Endothelial cell of umbilical vein (primary cell): Measurements from ENCODE around the gene NEDD9. TPM values are rescaled to one million over a fixed set of nuclear protein-coding genes. Genes with fewer than 3 reads are reported as not detected.

Experiments
- BruUV-seq: library from RNA; stranded (reverse); fragments of 400-500 nt; replicated peaks from 2 replicates; lab custom pipeline; 2021; lab: Mats Ljungman, UMichigan
- CTCF ChIA-PET: fragments of 300-600, 350-600 bp; sonication (Branson Sonifier 250); formaldehyde crosslinking; loops from one replicate; lab custom pipeline; 2021; ENCODE audit warnings: antibody characterized with exemption, inconsistent platforms; lab: Charles Lee
- POLR2A ChIA-PET: fragments of 300-600, 350-600 bp; sonication (Branson Sonifier 250); formaldehyde crosslinking; loops from one replicate; lab custom pipeline; 2021; ENCODE audit warnings: antibody characterized with exemption, inconsistent platforms; lab: Charles Lee
- DNase-seq: peaks from one replicate; pipeline ENCODE4 v3.0.0-alpha.2; 2011; ENCODE audit warnings: low read depth, low spot score
- FAIRE-seq: peaks from 2 replicates; lab custom pipeline; 2011; peaks lifted over from hg19 to GRCh38; lab: Jason Lieb, UNC
- H2AFZ ChIP-seq: 2 replicates; pipeline ENCODE4 v1.6.0; 2012; ENCODE audit warnings: low read depth, low read length, control low read depth, inconsistent platforms
- H3K27ac ChIP-seq: 2 replicates; pipeline ENCODE4 v1.5.1; 2011; ENCODE audit warnings: low read depth, mild to moderate bottlenecking, control low read depth, low read length, moderate library complexity; ENCODE audit not compliant: insufficient read depth
- H3K27me3 ChIP-seq, 2 experiments: 2 replicates each; pipeline versions ENCODE4 v1.6.0 to v1.6.1; 2011; ENCODE audit warnings: low read length in 2 of 2, mixed read lengths in 1 of 2; ENCODE audit not compliant: control insufficient read depth in 2 of 2, insufficient read depth in 2 of 2
- H3K36me3 ChIP-seq, 2 experiments: 2 replicates in 1 of 2; 3 replicates in 1 of 2; pipeline ENCODE4 v1.5.1; 2011; ENCODE audit warnings: low read length in 2 of 2, mild to moderate bottlenecking in 1 of 2, moderate library complexity in 1 of 2; ENCODE audit not compliant: control insufficient read depth in 2 of 2, insufficient read depth in 2 of 2; ENCODE audit errors: extremely low read depth in 1 of 2
- H3K4me1 ChIP-seq: 3 replicates; pipeline ENCODE4 v1.5.1; 2011; ENCODE audit warnings: mild to moderate bottlenecking, low read length; ENCODE audit not compliant: control insufficient read depth, insufficient read depth; ENCODE audit errors: extremely low read depth
- H3K4me2 ChIP-seq: 2 replicates; pipeline ENCODE4 v1.6.1; 2011; ENCODE audit warnings: low read length, control low read depth, mixed read lengths; ENCODE audit not compliant: insufficient read depth
- H3K4me3 ChIP-seq, 3 experiments: fragments of 200-600 bp in 1 of 3; sonication (generic), shearing (Covaris generic) in 1 of 3; replicated peaks in 1 of 3; 2 replicates each; pipeline ENCODE4 v1.5.1; 2011 to 2016; ENCODE audit warnings: control low read depth in 3 of 3, low read length in 3 of 3, mild to moderate bottlenecking in 2 of 3, inconsistent platforms in 1 of 3, low read depth in 1 of 3, moderate library complexity in 1 of 3; ENCODE audit not compliant: insufficient read depth in 1 of 3
- H3K79me2 ChIP-seq: 2 replicates; pipeline ENCODE4 v1.6.0; 2012; ENCODE audit warnings: low read length, inconsistent platforms; ENCODE audit not compliant: control insufficient read depth, insufficient read depth
- H3K9ac ChIP-seq: replicated peaks from 2 replicates; pipeline ENCODE3; 2011; ENCODE audit warnings: low read length, control low read depth; ENCODE audit not compliant: insufficient read depth; ENCODE audit errors: extremely low read depth
- H3K9me1 ChIP-seq: replicated peaks from 3 replicates; pipeline ENCODE4 v1.6.0; 2011; ENCODE audit warnings: mild to moderate bottlenecking, low read length; ENCODE audit not compliant: control insufficient read depth, insufficient read depth; ENCODE audit errors: extremely low read depth
- H3K9me3 ChIP-seq: replicated peaks from 2 replicates; pipeline ENCODE4 v1.5.1; 2012; ENCODE audit warnings: low read length, inconsistent platforms; ENCODE audit not compliant: control insufficient read depth, insufficient read depth
- H4K20me1 ChIP-seq: replicated peaks from 2 replicates; pipeline ENCODE3; 2011; ENCODE audit warnings: mild to moderate bottlenecking, low read length; ENCODE audit not compliant: control insufficient read depth, insufficient read depth; ENCODE audit errors: extremely low read depth
- EZH2 ChIP-seq: IDR thresholded peaks from 2 replicates; pipeline ENCODE4 v1.6.1; 2012; ENCODE audit warnings: borderline replicate concordance, low read depth, mild to moderate bottlenecking, moderate library complexity, low read length, inconsistent platforms; ENCODE audit not compliant: severe bottlenecking
- FOS ChIP-seq: IDR thresholded peaks from 2 replicates; pipeline ENCODE4 v1.6.1; 2011; ENCODE audit warnings: mild to moderate bottlenecking, low read length, moderate library complexity, borderline replicate concordance; ENCODE audit not compliant: insufficient read depth
- GATA2 ChIP-seq: IDR thresholded peaks from 2 replicates; pipeline ENCODE4 v1.7.0; 2011; ENCODE audit warnings: low read depth, mild to moderate bottlenecking, moderate library complexity, mixed read lengths, low read length; ENCODE audit not compliant: insufficient read length, insufficient read depth
- JUN ChIP-seq: IDR thresholded peaks from 2 replicates; pipeline ENCODE4 v1.6.1; 2011; ENCODE audit warnings: borderline replicate concordance, low read depth; ENCODE audit not compliant: insufficient read length, insufficient read depth
- MYC ChIP-seq: IDR thresholded peaks from one replicate; pipeline ENCODE4 v1.6.1; 2011; ENCODE audit warnings: mild to moderate bottlenecking, low read depth, low read length
- POLR2A ChIP-seq: IDR thresholded peaks from 2 replicates; pipeline ENCODE4 v1.6.1; 2012; ENCODE audit warnings: low read depth, mild to moderate bottlenecking, control low read depth, low read length
- POLR2AphosphoS5 ChIP-seq: IDR thresholded peaks from 2 replicates; pipeline ENCODE4 v1.6.1; 2012; ENCODE audit warnings: low read depth, mild to moderate bottlenecking, control low read depth, low read length, moderate library complexity; ENCODE audit not compliant: insufficient read depth
- dilution Hi-C: fragments of 300-500 bp; cut with MboI; formaldehyde crosslinking; loops from one replicate; pipeline ENCODE4 v1.15.0; 2019; ENCODE audit warnings: low sequenced_read_pairs; ENCODE audit not compliant: extremely low pct_ligation_motif_present
- intact Hi-C: fragments of 100-400 bp; cut with micrococcal nuclease; formaldehyde crosslinking; loops from one replicate; pipeline ENCODE4 v1.10.0; 2022
- polyA plus RNA-seq, 4 experiments: library from polyadenylated mRNA; depleted of rRNA in 3 of 4; stranded (reverse) in 3 of 4; unstranded in 1 of 4; fragments of >200 nt; gene quantifications; 2 replicates each; pipeline versions ENCODE4 v1.2.1 to v1.2.3, GENCODE V29; 2011 to 2012; ENCODE audit warnings: missing spikeins in 1 of 4
- total RNA-seq: library from RNA; stranded (reverse); gene quantifications from 2 replicates; pipeline ENCODE4 v1.2.3, GENCODE V29; 2021
- TF ChIP-seq, protein P1 (sequence below), 2 donors: IDR thresholded peaks; 1 replicate in 1 of 2; 2 replicates in 1 of 2; pipeline ENCODE4 v1.5.1; 2011; ENCODE audit warnings: low read length in 2 of 2, mild to moderate bottlenecking in 2 of 2, moderate library complexity in 2 of 2, control low read depth in 1 of 2, inconsistent platforms in 1 of 2, low read depth in 1 of 2; ENCODE audit not compliant: insufficient read depth in 1 of 2; ENCODE audit errors: extremely low read depth in 1 of 2
- TF ChIP-seq, protein P2 (sequence below): IDR thresholded peaks from 2 replicates; pipeline ENCODE4 v1.6.1; 2011; ENCODE audit not compliant: insufficient read depth, insufficient read length

NEDD9 gene
- total and polyA plus RNA-seq, 2 donors (not counting 3 experiments of a cell fraction or from before 2014, with no cell fraction given), result 55.2 to 61.0 TPM

DNA sequence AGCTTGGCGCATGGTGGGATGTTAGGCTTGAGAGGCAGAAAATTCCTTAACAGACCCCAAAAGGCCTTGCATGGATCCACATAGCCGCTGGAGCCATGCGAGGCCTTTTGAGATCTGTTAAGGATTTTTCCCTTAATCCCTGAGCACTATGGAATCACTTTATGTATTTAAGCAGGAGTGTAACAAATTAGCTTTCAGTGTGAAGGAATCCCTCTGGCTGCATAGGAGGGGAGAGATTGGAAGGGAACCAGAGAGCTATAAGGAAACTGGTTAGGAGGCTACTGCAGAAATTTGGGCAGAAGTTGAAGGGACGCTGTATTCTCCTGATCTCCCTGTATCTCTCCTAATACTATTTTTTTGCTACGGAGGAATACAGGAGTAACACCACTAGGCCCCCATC is 23.1 kb upstream of the NEDD9 start:
- FAIRE-seq (no peak), DNase-seq (no peak)
- Histone ChIP-seq H3K4me2 (no peak overlapping the region), H3K79me2 (no peaks in the 10 kb centered on the region), H3K9ac (no peak overlapping the region), H3K9me3 (no peaks in the 10 kb centered on the region), H3K36me3 (no peaks in the 10 kb centered on the region), H3K9me1 (no peaks in the 10 kb centered on the region), H3K27me3 (no peaks in the 10 kb centered on the region), H3K27ac (no peak overlapping the region), H3K4me3 (no peak overlapping the region), H3K4me1 (peaks cover 22% of the 10 kb centered on the region), H4K20me1 (no peaks in the 10 kb centered on the region), H2AFZ (no peak overlapping the region)
- ChIA-PET POLR2A (no interaction called here), CTCF (no interaction called here)
- dilution Hi-C loops, result no loop called here
- intact Hi-C loops, result no loop called here
- TF ChIP-seq JUN, result no peak
- no peak for TF ChIP-seq POLR2A
- TF ChIP-seq GATA2, result no peak
- TF ChIP-seq MYC, result no peak
- TF ChIP-seq EZH2, result no peak
- TF ChIP-seq, protein P1, sequence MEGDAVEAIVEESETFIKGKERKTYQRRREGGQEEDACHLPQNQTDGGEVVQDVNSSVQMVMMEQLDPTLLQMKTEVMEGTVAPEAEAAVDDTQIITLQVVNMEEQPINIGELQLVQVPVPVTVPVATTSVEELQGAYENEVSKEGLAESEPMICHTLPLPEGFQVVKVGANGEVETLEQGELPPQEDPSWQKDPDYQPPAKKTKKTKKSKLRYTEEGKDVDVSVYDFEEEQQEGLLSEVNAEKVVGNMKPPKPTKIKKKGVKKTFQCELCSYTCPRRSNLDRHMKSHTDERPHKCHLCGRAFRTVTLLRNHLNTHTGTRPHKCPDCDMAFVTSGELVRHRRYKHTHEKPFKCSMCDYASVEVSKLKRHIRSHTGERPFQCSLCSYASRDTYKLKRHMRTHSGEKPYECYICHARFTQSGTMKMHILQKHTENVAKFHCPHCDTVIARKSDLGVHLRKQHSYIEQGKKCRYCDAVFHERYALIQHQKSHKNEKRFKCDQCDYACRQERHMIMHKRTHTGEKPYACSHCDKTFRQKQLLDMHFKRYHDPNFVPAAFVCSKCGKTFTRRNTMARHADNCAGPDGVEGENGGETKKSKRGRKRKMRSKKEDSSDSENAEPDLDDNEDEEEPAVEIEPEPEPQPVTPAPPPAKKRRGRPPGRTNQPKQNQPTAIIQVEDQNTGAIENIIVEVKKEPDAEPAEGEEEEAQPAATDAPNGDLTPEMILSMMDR (IDR thresholded peaks at IDR 0.05; ENCODE audit: extremely low read depth in 1 of 2, insufficient read depth in 1 of 2, low read depth in 1 of 2, low read length in 2 of 2), result no peak
- no peak for TF ChIP-seq POLR2AphosphoS5
- no peak for TF ChIP-seq FOS
- TF ChIP-seq, protein P2, sequence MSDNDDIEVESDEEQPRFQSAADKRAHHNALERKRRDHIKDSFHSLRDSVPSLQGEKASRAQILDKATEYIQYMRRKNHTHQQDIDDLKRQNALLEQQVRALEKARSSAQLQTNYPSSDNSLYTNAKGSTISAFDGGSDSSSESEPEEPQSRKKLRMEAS, result no peak
- no TSS peak for BruUV-seq
